RWPE2 (cell line): ENCODE measurements around the gene TNIP3.

Experiments used
- ATAC-seq: fragments of 200-7000 bp; cut with Tn5 transposase; 3 replicates; pipeline ENCODE4 v1.9.1; 2021; ENCODE audit warnings: low read depth
- DNase-seq: peaks from one replicate; pipeline ENCODE4 v3.0.0-alpha.2; 2020; ENCODE audit warnings: low spot score
- H3K27ac ChIP-seq: fragments of 450-650 bp; 2 replicates; pipeline ENCODE4 v1.5.1; 2017; ENCODE audit warnings: mild to moderate bottlenecking; ENCODE audit not compliant: poor library complexity, severe bottlenecking
- H3K27me3 ChIP-seq: fragments of 250-450 bp; sonication (Bioruptor Pico); 2 replicates; pipeline ENCODE4 v1.5.1; 2021; ENCODE audit warnings: mild to moderate bottlenecking, moderate library complexity; ENCODE audit not compliant: insufficient read depth, poor library complexity, severe bottlenecking
- H3K36me3 ChIP-seq: fragments of 250-450 bp; sonication (Bioruptor Pico); 2 replicates; pipeline ENCODE4 v1.5.1; 2020; ENCODE audit warnings: low read depth, mild to moderate bottlenecking, moderate library complexity
- H3K4me1 ChIP-seq: fragments of 250-450 bp; sonication (Bioruptor Pico); 2 replicates; pipeline ENCODE4 v1.5.1; 2021; ENCODE audit warnings: mild to moderate bottlenecking, moderate library complexity; ENCODE audit not compliant: insufficient read depth, poor library complexity, severe bottlenecking
- H3K4me3 ChIP-seq: fragments of 250-450 bp; sonication (Bioruptor Pico); 2 replicates; pipeline ENCODE4 v1.5.1; 2021; ENCODE audit warnings: mild to moderate bottlenecking, moderate library complexity; ENCODE audit not compliant: severe bottlenecking
- H3K9me3 ChIP-seq: fragments of 250-450 bp; sonication (Bioruptor Pico); 2 replicates; pipeline ENCODE4 v1.5.1; 2021; ENCODE audit warnings: mild to moderate bottlenecking, moderate library complexity; ENCODE audit not compliant: severe bottlenecking
- CTCF ChIP-seq: fragments of 450-650 bp; IDR thresholded peaks from one replicate; pipeline ENCODE4 v1.5.1; 2017; ENCODE audit warnings: mild to moderate bottlenecking, moderate library complexity; ENCODE audit not compliant: poor library complexity, severe bottlenecking

Gene TNIP3

GRCh38 chr4:121146530-121146929 lies 17.6 kb downstream of the TNIP3 start:
- H3K27me3 ChIP-seq: no peaks in the 10 kb centered on the region

GRCh38 chr4:121145430-121145829 lies 18.7 kb downstream of the TNIP3 start:
- no peaks in the 10 kb centered on the region for H3K9me3 ChIP-seq
- H3K36me3 ChIP-seq: no peaks in the 10 kb centered on the region
- DNase-seq (no peak), ATAC-seq (no peak)
- TF ChIP-seq CTCF: no peak
- no peak overlapping the region for H3K4me3 ChIP-seq
- no peaks in the 10 kb centered on the region for H3K4me1 ChIP-seq
- H3K27me3 ChIP-seq: no peaks in the 10 kb centered on the region
- H3K27ac ChIP-seq: no peak overlapping the region

More at GRCh38 chr4:121146530-121146929, 17.6 kb downstream of the TNIP3 start:
- Histone ChIP-seq H3K4me1 (no peaks in the 10 kb centered on the region), H3K36me3 (no peaks in the 10 kb centered on the region), H3K27ac (no peak overlapping the region), H3K4me3 (no peak overlapping the region), H3K9me3 (no peaks in the 10 kb centered on the region)
- no peak for TF ChIP-seq CTCF
- ATAC-seq: no peak
- DNase-seq: no peak

GRCh38 chr4:121144021-121144420 lies 20.1 kb downstream of the TNIP3 start:
- peaks cover 7% of the 10 kb centered on the region for H3K4me1 ChIP-seq
- no peak overlapping the region for H3K27ac ChIP-seq
- no peak overlapping the region for H3K4me3 ChIP-seq
- no peaks in the 10 kb centered on the region for H3K9me3 ChIP-seq
- no peak for ATAC-seq
- H3K27me3 ChIP-seq: no peaks in the 10 kb centered on the region
- no peaks in the 10 kb centered on the region for H3K36me3 ChIP-seq
- DNase-seq: no peak
- TF ChIP-seq CTCF: no peak

GRCh38 chr4:121143131-121143530 lies 21.0 kb downstream of the TNIP3 start:
- ATAC-seq (no peak), DNase-seq (no peak)
- Histone ChIP-seq H3K9me3 (no peaks in the 10 kb centered on the region), H3K27ac (no peak overlapping the region), H3K27me3 (no peaks in the 10 kb centered on the region), H3K4me3 (no peak overlapping the region), H3K36me3 (no peaks in the 10 kb centered on the region), H3K4me1 (peaks cover 7% of the 10 kb centered on the region)
- no peak for TF ChIP-seq CTCF

- no peak overlapping the region for H3K27ac ChIP-seq
- ATAC-seq: no peak
These were observed 23.2 kb downstream of the TNIP3 start for GRCh38 chr4:121140716-121141460.

More at GRCh38 chr4:121140716-121141460, 23.2 kb downstream of the TNIP3 start:
- Histone ChIP-seq H3K4me3 (no peak overlapping the region), H3K9me3 (no peaks in the 10 kb centered on the region), H3K27me3 (no peaks in the 10 kb centered on the region), H3K4me1 (peaks cover 7% of the 10 kb centered on the region), H3K36me3 (no peaks in the 10 kb centered on the region)
- no peak for TF ChIP-seq CTCF
- no peak for DNase-seq
